Lung (tissue), 12 donors: Measurements from ENCODE around the gene RPH3AL. TPM values are rescaled to one million over a fixed set of nuclear protein-coding genes. Genes with fewer than 3 reads are reported as not detected.

Source experiments
- ATAC-seq: fragments of 200-7000 bp; cut with Tn5 transposase; one replicate; pipeline ENCODE4 v1.9.1; 2020; ENCODE audit warnings: moderate number of reproducible peaks; ENCODE audit not compliant: insufficient read depth, low FRiP score
- DNase-seq, 3 donors: peaks; one replicate each; pipeline ENCODE4 v3.0.0-alpha.2; 2013 to 2017
- H3K27ac ChIP-seq, 2 donors: one replicate each; pipeline ENCODE4 v1.5.1; 2013; ENCODE audit warnings: mild to moderate bottlenecking in 2 of 2, moderate library complexity in 2 of 2, control low read depth in 1 of 2, inconsistent platforms in 1 of 2, low read depth in 1 of 2, low read length in 1 of 2
- H3K27me3 ChIP-seq, 3 donors: one replicate each; pipeline ENCODE4 v1.5.1; 2013; ENCODE audit warnings: low read length in 2 of 3; ENCODE audit not compliant: control insufficient read depth in 3 of 3, insufficient read depth in 3 of 3
- H3K36me3 ChIP-seq, 4 donors: one replicate each; pipeline ENCODE4 v1.5.1; 2013; ENCODE audit warnings: low read length in 4 of 4, mild to moderate bottlenecking in 1 of 4, moderate library complexity in 1 of 4; ENCODE audit not compliant: control insufficient read depth in 4 of 4, insufficient read depth in 4 of 4
- H3K4me1 ChIP-seq, 5 donors: one replicate each; pipeline ENCODE4 v1.5.1; 2013; ENCODE audit warnings: low read length in 5 of 5, mild to moderate bottlenecking in 2 of 5, moderate library complexity in 1 of 5; ENCODE audit not compliant: control insufficient read depth in 5 of 5, insufficient read depth in 5 of 5
- H3K4me3 ChIP-seq: one replicate; pipeline ENCODE4 v1.5.1; 2013; ENCODE audit warnings: mild to moderate bottlenecking, control low read depth, moderate library complexity
- H3K9ac ChIP-seq, 2 donors: one replicate each; pipeline ENCODE4 v1.5.1; 2013; ENCODE audit warnings: low read length in 2 of 2, control low read depth in 1 of 2; ENCODE audit not compliant: insufficient read depth in 1 of 2
- H3K9me3 ChIP-seq, 4 donors: one replicate each; pipeline ENCODE4 v1.5.1; 2013; ENCODE audit warnings: low read length in 3 of 4, mild to moderate bottlenecking in 1 of 4, moderate library complexity in 1 of 4; ENCODE audit not compliant: control insufficient read depth in 4 of 4, insufficient read depth in 3 of 4
- WGBS, 2 donors: extraction: QIAGEN DNeasy Blood & Tissue Kit; methylation state at CpG; one replicate each; pipeline ENCODE4 v1.1.7; 2013; 5-methylcytosine and 5-hydroxymethylcytosine counted together
- polyA plus RNA-seq, 2 donors: library from polyadenylated mRNA; stranded (reverse); fragments of 200-250 nt; gene quantifications; one replicate each; pipeline ENCODE4 v1.2.1, GENCODE V29; 2013
- total RNA-seq, 2 donors: library from RNA; depleted of rRNA in 1 of 2; stranded (reverse); fragments of >200 nt in 1 of 2; gene quantifications; one replicate each; pipeline ENCODE4 v1.2.1, GENCODE V29; 2014 to 2021
- TF ChIP-seq, protein P1 (sequence below): IDR thresholded peaks from 2 replicates; pipeline ENCODE4 v1.5.1; 2012; ENCODE audit warnings: mild to moderate bottlenecking; ENCODE audit errors: control extremely low read depth, extremely low read depth
- donor health status: control.
- donor health status: control.
- donor health status: Bipolar disorder and iron deficiency.
- donor health status: healthy.
- donor health status: DM: yes; HTN: yes; CAD: no.

The RPH3AL gene
- total and polyA plus RNA-seq, 4 donors, result 19.5 to 76.6 (median 21.6) TPM

DNA sequence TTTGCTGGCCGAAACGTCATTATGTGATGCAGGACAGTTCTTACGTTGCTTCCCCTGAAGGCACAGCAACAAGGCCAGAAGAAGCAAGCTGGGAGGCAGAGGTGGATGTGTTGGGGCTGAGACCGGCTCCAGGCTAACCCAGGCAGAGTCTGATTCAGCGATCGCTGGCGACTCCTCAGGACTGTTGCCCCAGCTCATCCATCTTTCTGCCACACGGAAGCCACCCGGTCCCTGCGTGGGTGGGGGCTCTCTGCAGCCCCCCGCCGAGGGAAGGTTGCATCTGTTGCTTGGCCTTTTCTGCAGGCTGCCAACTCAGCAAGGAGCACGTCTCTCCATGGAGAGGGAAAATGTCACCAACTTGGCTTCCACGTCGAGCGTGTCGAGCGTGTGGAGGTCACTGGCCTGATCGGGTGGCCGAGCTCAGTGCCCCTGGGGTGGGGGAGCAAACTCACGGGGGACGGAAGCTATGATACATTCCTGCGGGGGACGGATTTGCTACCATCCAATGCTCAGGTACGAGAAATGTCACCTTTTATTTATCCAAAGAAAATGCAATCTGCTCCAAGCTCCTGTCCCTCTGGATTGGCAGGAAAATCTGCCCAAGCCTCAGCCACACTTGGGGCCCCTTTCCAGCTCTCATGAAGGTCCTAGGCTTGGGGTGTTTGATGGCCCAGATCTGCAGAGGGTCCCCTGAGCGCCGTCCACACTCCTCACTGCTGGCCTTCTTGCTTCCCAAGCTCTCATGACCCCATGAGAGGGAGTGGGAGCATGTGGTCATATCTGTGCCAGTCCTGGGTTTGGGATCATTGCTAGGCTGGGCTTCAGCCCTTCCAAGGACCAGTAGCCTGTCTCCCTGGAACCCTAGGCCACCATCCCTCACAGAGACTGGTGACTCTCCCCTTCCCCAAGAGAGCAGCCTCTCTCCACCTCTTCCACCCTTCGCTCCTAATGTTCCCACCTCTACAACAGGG is 69.4 kb downstream of the RPH3AL start:
- no peak for ATAC-seq
- H3K27me3 ChIP-seq, result no peaks in the 10 kb centered on the region
- no peak overlapping the region for H3K4me3 ChIP-seq
- H3K9me3 ChIP-seq, result no peaks in the 10 kb centered on the region
- H3K27ac ChIP-seq, result no peak overlapping the region
- H3K4me1 ChIP-seq, result no peaks in the 10 kb centered on the region
- 86 to 89% methylated on average over 27 to 28 of the region's 28 CpGs for WGBS, 2 donors
- peaks cover 0 to 5% (median 0%) of the 10 kb centered on the region in 4 donors for H3K36me3 ChIP-seq
- no peak overlapping the region for H3K9ac ChIP-seq
- TF ChIP-seq, protein P1, sequence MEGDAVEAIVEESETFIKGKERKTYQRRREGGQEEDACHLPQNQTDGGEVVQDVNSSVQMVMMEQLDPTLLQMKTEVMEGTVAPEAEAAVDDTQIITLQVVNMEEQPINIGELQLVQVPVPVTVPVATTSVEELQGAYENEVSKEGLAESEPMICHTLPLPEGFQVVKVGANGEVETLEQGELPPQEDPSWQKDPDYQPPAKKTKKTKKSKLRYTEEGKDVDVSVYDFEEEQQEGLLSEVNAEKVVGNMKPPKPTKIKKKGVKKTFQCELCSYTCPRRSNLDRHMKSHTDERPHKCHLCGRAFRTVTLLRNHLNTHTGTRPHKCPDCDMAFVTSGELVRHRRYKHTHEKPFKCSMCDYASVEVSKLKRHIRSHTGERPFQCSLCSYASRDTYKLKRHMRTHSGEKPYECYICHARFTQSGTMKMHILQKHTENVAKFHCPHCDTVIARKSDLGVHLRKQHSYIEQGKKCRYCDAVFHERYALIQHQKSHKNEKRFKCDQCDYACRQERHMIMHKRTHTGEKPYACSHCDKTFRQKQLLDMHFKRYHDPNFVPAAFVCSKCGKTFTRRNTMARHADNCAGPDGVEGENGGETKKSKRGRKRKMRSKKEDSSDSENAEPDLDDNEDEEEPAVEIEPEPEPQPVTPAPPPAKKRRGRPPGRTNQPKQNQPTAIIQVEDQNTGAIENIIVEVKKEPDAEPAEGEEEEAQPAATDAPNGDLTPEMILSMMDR, result no peak
- DNase-seq, result no peak

DNA sequence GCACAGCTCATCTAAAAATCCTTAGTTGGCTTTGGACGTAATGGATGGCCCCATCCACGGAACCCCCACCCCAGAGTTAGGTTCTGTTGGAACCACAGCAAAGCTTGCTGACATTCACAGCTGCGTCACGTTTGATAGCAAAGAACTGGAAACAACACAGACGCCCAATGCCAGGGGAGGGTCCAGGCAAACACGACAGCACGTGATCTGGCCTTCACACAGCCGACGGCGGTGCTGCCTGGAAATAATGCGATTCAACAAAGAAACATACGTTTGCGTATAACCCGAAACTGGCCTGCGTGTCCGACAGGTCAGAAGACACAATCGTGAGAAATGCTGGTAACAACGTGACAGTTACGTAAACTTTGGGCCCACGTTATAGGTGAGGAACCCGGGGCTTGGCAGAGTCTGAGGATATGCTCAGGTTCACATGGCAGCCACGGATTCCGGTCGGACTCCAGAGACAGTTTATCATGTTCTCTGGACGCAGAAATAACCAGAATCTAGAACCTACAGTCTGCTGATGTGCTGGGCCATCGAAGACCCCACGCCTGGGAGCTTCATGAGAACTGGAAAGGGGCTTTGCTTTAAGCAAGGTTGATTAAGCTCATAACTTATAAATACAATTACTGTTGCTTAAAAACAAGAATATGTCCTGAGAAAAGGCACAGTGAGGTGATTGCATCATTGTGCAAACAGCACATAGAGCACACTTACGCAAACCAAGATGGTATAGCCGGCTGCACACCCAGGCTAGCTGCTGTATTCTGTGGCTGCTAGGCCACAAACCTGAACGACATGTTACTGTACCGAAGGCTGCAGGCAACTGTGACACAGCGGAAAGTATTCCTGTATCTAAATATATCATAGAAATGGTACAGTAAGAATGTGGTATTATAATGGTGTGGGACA is 70.4 kb downstream of the RPH3AL start:
- Histone ChIP-seq H3K9me3 (no peaks in the 10 kb centered on the region), H3K36me3 (peaks cover 0 to 5% (median 0%) of the 10 kb centered on the region in 4 donors), H3K9ac (no peak overlapping the region), H3K27ac (no peak overlapping the region), H3K27me3 (no peaks in the 10 kb centered on the region), H3K4me3 (no peak overlapping the region), H3K4me1 (no peaks in the 10 kb centered on the region)
- peak in 1 of 3 donors; percentile 27 for DNase-seq
- ATAC-seq, result no peak
- WGBS, 2 donors, result 81 to 82% methylated on average over 32 of the region's 32 CpGs
- TF ChIP-seq, protein P1, result no peak

DNA sequence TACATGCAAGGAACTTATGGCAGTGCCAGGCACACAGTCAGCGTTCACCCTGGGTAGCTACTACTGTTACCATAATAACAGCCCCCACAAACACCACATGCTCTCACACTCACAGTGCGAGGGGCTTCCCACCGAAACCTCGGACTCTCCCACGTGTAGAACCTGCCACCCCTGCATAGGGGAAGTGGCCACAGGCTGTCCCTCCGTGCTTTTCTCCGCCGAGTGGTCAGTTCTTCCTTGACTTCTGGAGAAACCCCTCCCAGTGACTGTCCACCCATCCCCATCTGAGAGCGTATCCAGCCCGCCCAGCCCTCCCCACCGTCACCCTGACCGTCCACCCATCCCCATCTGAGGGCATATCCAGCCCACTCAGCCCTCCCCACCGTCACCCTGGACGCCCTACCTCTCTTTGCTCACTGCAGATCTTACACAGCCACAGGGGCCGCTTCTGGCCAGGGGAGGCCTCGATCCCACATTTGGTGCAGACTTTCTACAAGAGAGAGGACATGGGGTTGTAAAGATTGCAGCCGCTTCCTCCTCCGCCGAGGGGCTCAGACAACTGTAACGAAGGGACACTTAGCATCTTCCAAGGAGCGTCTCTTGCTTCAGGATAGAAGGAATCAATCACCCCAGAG is 71.1 kb downstream of the RPH3AL start:
- 86 to 88% methylated on average over 21 of the region's 21 CpGs for WGBS, 2 donors
- Histone ChIP-seq H3K9me3 (no peaks in the 10 kb centered on the region), H3K27ac (no peak overlapping the region), H3K9ac (no peak overlapping the region), H3K4me1 (no peaks in the 10 kb centered on the region), H3K4me3 (no peak overlapping the region), H3K27me3 (no peaks in the 10 kb centered on the region), H3K36me3 (peaks cover 0 to 5% (median 0%) of the 10 kb centered on the region in 4 donors)
- TF ChIP-seq, protein P1, result no peak
- no peak for DNase-seq
- ATAC-seq, result no peak
